Right atrium auricular region (tissue), 2 donors: ENCODE measurements around the gene ODC1. TPM values are rescaled to one million over a fixed set of nuclear protein-coding genes. Genes with fewer than 3 reads are reported as not detected.

Experiments used
- DNase-seq: peaks from one replicate; pipeline ENCODE4 v3.0.0-alpha.2; 2019; ENCODE audit warnings: low spot score
- H3K27ac ChIP-seq, 2 donors: fragments of 200-600 bp; sonication (generic); 1 replicate in 1 of 2; 2 replicates in 1 of 2; pipeline ENCODE4 v1.5.1; 2016 to 2019
- H3K27me3 ChIP-seq, 2 donors: fragments of 200-600 bp; sonication (generic); one replicate each; pipeline versions ENCODE4 v1.5.1 to v1.6.0; 2017 to 2019
- H3K36me3 ChIP-seq: fragments of 200-600 bp; sonication (generic); one replicate; pipeline ENCODE4 v1.5.1; 2016
- H3K4me1 ChIP-seq, 2 donors: fragments of 200-600 bp; sonication (generic); one replicate each; pipeline versions ENCODE4 v1.5.1 to v1.6.0; 2017 to 2019
- H3K4me3 ChIP-seq, 2 donors: fragments of 200-600 bp; sonication (generic); 1 replicate in 1 of 2; 2 replicates in 1 of 2; pipeline ENCODE4 v1.5.1; 2017 to 2019; ENCODE audit warnings: mild to moderate bottlenecking in 1 of 2, moderate library complexity in 1 of 2
- H3K9me3 ChIP-seq, 2 donors: fragments of 200-600 bp; sonication (generic); one replicate each; pipeline ENCODE4 v1.5.1; 2019
- total RNA-seq, 2 donors: library from RNA; depleted of rRNA; stranded (reverse); fragments of >200 nt; gene quantifications; one replicate each; pipeline ENCODE4 v1.1.0, GENCODE V29; 2016
- TF ChIP-seq, protein P1 (sequence below), 2 donors: fragments of 200-600 bp; sonication (generic); IDR thresholded peaks; one replicate each; pipeline ENCODE4 v1.5.1; 2019; ENCODE audit warnings: antibody characterized with exemption in 2 of 2

The ODC1 gene
- total RNA-seq, 2 donors from 2014 or later, result 41.3 to 73.9 TPM

DNA sequence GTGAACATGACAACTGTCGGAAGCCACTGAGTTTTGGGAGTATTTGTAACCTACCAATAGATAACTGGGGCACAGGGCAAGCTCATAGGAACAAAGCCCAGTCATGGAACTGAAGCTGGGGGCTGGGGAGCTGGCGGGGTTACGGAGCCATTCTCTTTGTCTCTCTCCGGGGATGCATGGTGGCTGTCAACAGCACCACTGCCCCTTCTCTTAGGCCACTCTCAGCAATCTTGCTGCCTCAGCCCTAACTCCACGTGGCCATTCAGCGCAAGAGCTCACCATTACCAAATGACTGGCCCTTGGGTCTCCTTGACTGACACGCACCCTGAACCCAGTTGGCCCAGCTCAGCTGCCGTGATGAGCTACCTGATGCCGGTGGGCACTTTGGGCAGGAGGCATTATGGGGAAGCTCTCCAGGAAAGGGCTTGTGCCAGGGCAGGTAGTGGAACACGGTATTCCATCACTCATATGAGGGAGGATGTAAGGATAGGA is 33.6 kb upstream of the ODC1 start:
- H3K36me3 ChIP-seq, result no peaks in the 10 kb centered on the region
- no peak for DNase-seq
- no peaks in the 10 kb centered on the region for H3K4me1 ChIP-seq
- H3K27ac ChIP-seq, result no peak overlapping the region
- no peaks in the 10 kb centered on the region for H3K27me3 ChIP-seq
- TF ChIP-seq, protein P1, sequence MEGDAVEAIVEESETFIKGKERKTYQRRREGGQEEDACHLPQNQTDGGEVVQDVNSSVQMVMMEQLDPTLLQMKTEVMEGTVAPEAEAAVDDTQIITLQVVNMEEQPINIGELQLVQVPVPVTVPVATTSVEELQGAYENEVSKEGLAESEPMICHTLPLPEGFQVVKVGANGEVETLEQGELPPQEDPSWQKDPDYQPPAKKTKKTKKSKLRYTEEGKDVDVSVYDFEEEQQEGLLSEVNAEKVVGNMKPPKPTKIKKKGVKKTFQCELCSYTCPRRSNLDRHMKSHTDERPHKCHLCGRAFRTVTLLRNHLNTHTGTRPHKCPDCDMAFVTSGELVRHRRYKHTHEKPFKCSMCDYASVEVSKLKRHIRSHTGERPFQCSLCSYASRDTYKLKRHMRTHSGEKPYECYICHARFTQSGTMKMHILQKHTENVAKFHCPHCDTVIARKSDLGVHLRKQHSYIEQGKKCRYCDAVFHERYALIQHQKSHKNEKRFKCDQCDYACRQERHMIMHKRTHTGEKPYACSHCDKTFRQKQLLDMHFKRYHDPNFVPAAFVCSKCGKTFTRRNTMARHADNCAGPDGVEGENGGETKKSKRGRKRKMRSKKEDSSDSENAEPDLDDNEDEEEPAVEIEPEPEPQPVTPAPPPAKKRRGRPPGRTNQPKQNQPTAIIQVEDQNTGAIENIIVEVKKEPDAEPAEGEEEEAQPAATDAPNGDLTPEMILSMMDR (IDR thresholded peaks at IDR 0.05), result no peak
- no peak overlapping the region for H3K4me3 ChIP-seq
- H3K9me3 ChIP-seq, result no peaks in the 10 kb centered on the region

DNA sequence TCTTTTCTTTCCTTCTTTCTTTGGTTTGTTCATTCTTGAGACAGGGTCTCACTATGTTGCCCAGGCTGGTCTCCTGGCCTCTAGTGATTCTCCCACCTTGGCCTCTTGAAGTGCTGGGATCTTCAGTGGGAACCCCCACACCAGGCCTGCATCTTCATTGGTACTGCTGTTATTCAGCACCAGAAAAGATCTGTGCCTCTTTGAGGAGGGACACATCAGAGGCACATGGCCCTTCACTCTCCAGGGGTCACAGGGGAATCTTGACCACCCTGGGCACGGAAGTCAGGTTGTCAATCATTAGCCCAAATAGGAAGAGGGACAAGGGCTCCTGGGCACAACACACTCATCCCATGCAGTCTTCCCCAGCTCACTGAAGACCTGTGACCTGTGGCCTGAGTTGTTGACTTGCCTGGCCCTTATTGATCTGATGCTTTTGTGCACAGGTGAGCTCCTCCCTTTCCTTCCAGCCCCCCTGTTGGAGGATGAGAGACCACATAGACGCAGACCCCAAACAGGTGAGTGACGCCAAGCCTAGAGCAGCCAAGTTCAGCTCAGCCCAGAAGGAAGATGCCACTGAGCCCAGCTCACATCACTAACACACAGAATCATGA is 33.0 kb upstream of the ODC1 start:
- H3K27ac ChIP-seq, result no peak overlapping the region
- H3K27me3 ChIP-seq, result no peaks in the 10 kb centered on the region
- no peak overlapping the region for H3K4me3 ChIP-seq
- DNase-seq, result no peak
- no peaks in the 10 kb centered on the region for H3K4me1 ChIP-seq
- TF ChIP-seq, protein P1 (IDR thresholded peaks at IDR 0.05), result no peak
- no peaks in the 10 kb centered on the region for H3K9me3 ChIP-seq
- no peaks in the 10 kb centered on the region for H3K36me3 ChIP-seq

DNA sequence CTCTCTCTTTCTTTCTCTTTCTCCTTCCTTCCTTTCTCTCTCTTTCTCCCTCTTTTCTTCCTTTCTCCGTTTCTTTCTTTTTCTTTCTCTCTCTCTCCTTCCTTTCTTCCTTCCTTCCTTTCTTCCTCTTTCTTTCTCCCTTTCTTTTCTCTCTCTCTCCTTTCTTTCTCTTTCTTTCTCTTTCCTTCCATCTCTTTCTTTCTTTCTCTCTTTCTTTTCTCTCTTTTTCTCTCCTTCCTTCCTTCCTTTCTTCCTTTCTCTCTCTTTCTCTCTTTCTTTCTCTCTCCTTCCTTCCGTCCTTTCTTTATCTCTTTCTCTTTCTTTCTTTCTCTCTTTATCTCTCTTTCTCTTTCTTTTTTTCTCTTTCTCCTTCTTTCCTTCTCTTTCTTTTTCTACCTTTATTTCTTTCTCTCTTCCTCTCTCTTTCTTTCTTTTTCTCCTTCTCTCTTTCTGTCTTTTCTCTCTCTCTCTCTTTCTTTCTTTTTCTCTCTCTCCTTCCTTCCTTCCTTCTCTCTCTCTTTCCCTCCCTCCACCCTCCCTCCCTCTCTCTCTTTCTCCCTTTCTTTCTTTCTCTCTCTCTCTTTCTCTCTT is 32.3 kb upstream of the ODC1 start:
- Histone ChIP-seq H3K4me1 (no peaks in the 10 kb centered on the region), H3K27ac (no peak overlapping the region), H3K27me3 (no peaks in the 10 kb centered on the region), H3K36me3 (no peaks in the 10 kb centered on the region), H3K9me3 (no peaks in the 10 kb centered on the region), H3K4me3 (no peak overlapping the region)
- no peak for DNase-seq
- TF ChIP-seq, protein P1 (IDR thresholded peaks at IDR 0.05), result no peak

DNA sequence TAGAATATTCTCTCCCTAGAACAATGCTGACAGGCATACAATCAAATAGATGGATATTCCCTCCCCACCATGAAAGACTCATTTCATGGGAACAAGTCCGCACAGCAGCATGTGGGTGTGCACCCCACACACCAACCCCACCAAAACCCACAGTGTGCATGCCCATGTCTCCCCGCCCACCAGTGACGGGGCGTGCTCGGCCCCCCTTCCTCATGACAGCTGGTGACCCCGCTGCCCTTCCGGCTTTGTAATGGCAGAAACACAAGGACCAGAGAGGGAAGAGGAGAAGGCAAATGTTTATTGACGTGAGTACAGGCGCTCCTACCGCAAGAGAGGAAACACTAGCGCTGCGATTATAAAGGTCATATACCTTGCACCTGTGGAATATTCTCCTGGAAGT is 30.8 kb upstream of the ODC1 start:
- no peaks in the 10 kb centered on the region for H3K27me3 ChIP-seq
- no peaks in the 10 kb centered on the region for H3K9me3 ChIP-seq
- no peaks in the 10 kb centered on the region for H3K36me3 ChIP-seq
- H3K4me1 ChIP-seq, result no peaks in the 10 kb centered on the region
- no peak for DNase-seq
- H3K27ac ChIP-seq, result no peak overlapping the region
- no peak overlapping the region for H3K4me3 ChIP-seq
- TF ChIP-seq, protein P1 (IDR thresholded peaks at IDR 0.05), result no peak

DNA sequence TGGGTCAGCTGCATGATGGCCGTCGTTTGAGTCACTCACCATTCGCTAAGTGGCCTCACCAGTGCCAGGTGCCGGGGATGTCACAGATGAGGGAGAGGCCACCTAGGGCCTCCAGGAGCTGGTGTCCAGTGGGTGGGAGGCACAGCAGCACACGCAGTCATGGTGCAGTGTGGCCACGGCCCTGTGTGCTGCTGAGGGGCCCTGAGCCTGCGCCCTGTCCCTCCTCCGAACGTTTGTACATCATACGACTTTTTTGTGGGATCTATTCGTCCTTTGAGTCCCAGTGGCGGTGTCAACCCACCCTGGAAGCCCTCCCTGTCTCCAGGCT is 30.1 kb upstream of the ODC1 start:
- no peaks in the 10 kb centered on the region for H3K36me3 ChIP-seq
- no peak overlapping the region for H3K27ac ChIP-seq
- DNase-seq, result no peak

More for the DNA sequence above, 30.1 kb upstream of the ODC1 start:
- H3K9me3 ChIP-seq, result no peaks in the 10 kb centered on the region
- H3K27me3 ChIP-seq, result no peaks in the 10 kb centered on the region
- no peak overlapping the region for H3K4me3 ChIP-seq
- no peaks in the 10 kb centered on the region for H3K4me1 ChIP-seq
- TF ChIP-seq, protein P1 (IDR thresholded peaks at IDR 0.05), result no peak
